Activated CD4-positive, CD25-positive, alpha-beta regulatory T cell (primary cell): ENCODE results near the gene CPZ.

ENCODE experiments used
- DNase-seq, 4 experiments: peaks; one replicate each; lab custom pipeline; 2025; lab: John Stamatoyannopoulos, UW

CPZ gene

GRCh38 chr4:8592366-8593263 lies at the start of gene CPZ:
TSS of gene CPZ (plus strand) at chr4:8592765. CDS start at chr4:8592834, 69 bp downstream.
- no peak for DNase-seq

- no peak for DNase-seq
Measured at GRCh38 chr4:8542776-8543525, 49.6 kb upstream of the CPZ start.

- DNase-seq: no peak
Measured at GRCh38 chr4:8543623-8544022, 48.9 kb upstream of the CPZ start.

- DNase-seq: no peak
Measured at GRCh38 chr4:8544282-8544681, 48.3 kb upstream of the CPZ start.

GRCh38 chr4:8544741-8545438 lies 47.7 kb upstream of the CPZ start:
- no peak for DNase-seq

- DNase-seq: no peak
Measured at GRCh38 chr4:8545439-8545765, 47.2 kb upstream of the CPZ start.

GRCh38 chr4:8546766-8547107 lies 45.8 kb upstream of the CPZ start:
- no peak for DNase-seq

GRCh38 chr4:8547108-8547911 lies 45.3 kb upstream of the CPZ start:
- DNase-seq: no peak

GRCh38 chr4:8547912-8548730 lies 44.4 kb upstream of the CPZ start:
- no peak for DNase-seq

- no peak for DNase-seq
Measured at GRCh38 chr4:8548731-8549351, 43.7 kb upstream of the CPZ start.

- DNase-seq: no peak
Measured at GRCh38 chr4:8549352-8549931, 43.1 kb upstream of the CPZ start.

GRCh38 chr4:8550691-8551090 lies 41.9 kb upstream of the CPZ start:
- DNase-seq: no peak

- no peak for DNase-seq
Measured at GRCh38 chr4:8552024-8552423, 40.5 kb upstream of the CPZ start.

- no peak for DNase-seq
Measured at GRCh38 chr4:8552581-8553205, 39.9 kb upstream of the CPZ start.

GRCh38 chr4:8553216-8553615 lies 39.3 kb upstream of the CPZ start:
- DNase-seq: no peak

- DNase-seq: no peak
Measured at GRCh38 chr4:8553991-8554405, 38.6 kb upstream of the CPZ start.

- no peak for DNase-seq
Measured at GRCh38 chr4:8554555-8555100, 37.9 kb upstream of the CPZ start.

- DNase-seq: no peak
Measured at GRCh38 chr4:8555716-8556115, 36.8 kb upstream of the CPZ start.

GRCh38 chr4:8556341-8557150 lies 36.0 kb upstream of the CPZ start:
- no peak for DNase-seq
